ENCODE data around the gene PPY. TPM values are rescaled to one million over a fixed set of nuclear protein-coding genes. Genes with fewer than 3 reads are reported as not detected.

PPY gene
- total RNA-seq, 1 experiment from 2014 or later = not detected

- Histone ChIP-seq H3K27ac (ENCODE audit: low read length) (no peak overlapping the region), H3K27me3 (ENCODE audit: control insufficient read depth, insufficient read depth, low read length) (no peaks in the 10 kb centered on the region; the same call in 1 of the 2 replicates), H3K9me3 (ENCODE audit: control insufficient read depth, insufficient read depth, low read depth, low read length) (no peaks in the 10 kb centered on the region), H3K36me3 (ENCODE audit: control insufficient read depth, insufficient read depth, low read length) (no peaks in the 10 kb centered on the region), H3K4me1 (ENCODE audit: control insufficient read depth, insufficient read depth, low read length) (no peaks in the 10 kb centered on the region), H3K4me3 (ENCODE audit: low read depth in 2 of 2, low read length in 2 of 2) (no peak overlapping the region)
- ATAC-seq (no peak), DNase-seq (ENCODE audit: low read depth, low spot score) (no peak)
- in situ Hi-C loops (cut with HindIII; ENCODE audit: low pct_unique_long_range_greater_than_20kb, low sequenced_read_pairs) (no loop called here), intact Hi-C loops (cut with micrococcal nuclease; ENCODE audit: unreplicated experiment) (no loop called here)
- ChIA-PET POLR2A (no interaction called here), CTCF (no interaction called here)
- TF ChIP-seq SIN3A (IDR thresholded peaks at IDR 0.05; ENCODE audit: borderline replicate concordance, insufficient read depth, low read depth, low read length) (no peak), REST (IDR thresholded peaks at IDR 0.05; ENCODE audit: insufficient read depth in 1 of 2, low read depth in 2 of 2, low read length in 1 of 2) (no peak), TCF7L2 (IDR thresholded peaks at IDR 0.05; ENCODE audit: low read depth, low read length) (no peak), CTCF (IDR thresholded peaks at IDR 0.05) (no peak), POLR2AphosphoS5 (IDR thresholded peaks at IDR 0.05; ENCODE audit: low read depth, low read length) (no peak)
- no TSS peak for BruUV-seq (replicated peaks)
These were observed 34.9 kb upstream of the PPY start for GRCh38 chr17:43976963-43977837.

GRCh38 chr17:43975898-43976297 is 33.6 kb upstream of the PPY start:
- no peak for TF ChIP-seq REST (IDR thresholded peaks at IDR 0.05; ENCODE audit: insufficient read depth in 1 of 2, low read depth in 2 of 2, low read length in 1 of 2)
- no peak for TF ChIP-seq CTCF (IDR thresholded peaks at IDR 0.05)
- no peak for TF ChIP-seq SIN3A (IDR thresholded peaks at IDR 0.05; ENCODE audit: borderline replicate concordance, insufficient read depth, low read depth, low read length)
- Histone ChIP-seq H3K27ac (ENCODE audit: low read length) (no peak overlapping the region), H3K36me3 (ENCODE audit: control insufficient read depth, insufficient read depth, low read length) (no peaks in the 10 kb centered on the region), H3K4me1 (ENCODE audit: control insufficient read depth, insufficient read depth, low read length) (no peaks in the 10 kb centered on the region), H3K9me3 (ENCODE audit: control insufficient read depth, insufficient read depth, low read depth, low read length) (no peaks in the 10 kb centered on the region), H3K4me3 (ENCODE audit: low read depth in 2 of 2, low read length in 2 of 2) (no peak overlapping the region), H3K27me3 (ENCODE audit: control insufficient read depth, insufficient read depth, low read length) (no peaks in the 10 kb centered on the region; the same call in 1 of the 2 replicates)
- in situ Hi-C loops (cut with HindIII; ENCODE audit: low pct_unique_long_range_greater_than_20kb, low sequenced_read_pairs) = no loop called here
- DNase-seq (ENCODE audit: low read depth, low spot score) (no peak), ATAC-seq (no peak)
- ChIA-PET POLR2A (no interaction called here), CTCF (no interaction called here)
- intact Hi-C loops (cut with micrococcal nuclease; ENCODE audit: unreplicated experiment) = no loop called here
- BruUV-seq (replicated peaks) = no TSS peak
